ENCODE results near the gene RGP1.

Gene RGP1

DNA sequence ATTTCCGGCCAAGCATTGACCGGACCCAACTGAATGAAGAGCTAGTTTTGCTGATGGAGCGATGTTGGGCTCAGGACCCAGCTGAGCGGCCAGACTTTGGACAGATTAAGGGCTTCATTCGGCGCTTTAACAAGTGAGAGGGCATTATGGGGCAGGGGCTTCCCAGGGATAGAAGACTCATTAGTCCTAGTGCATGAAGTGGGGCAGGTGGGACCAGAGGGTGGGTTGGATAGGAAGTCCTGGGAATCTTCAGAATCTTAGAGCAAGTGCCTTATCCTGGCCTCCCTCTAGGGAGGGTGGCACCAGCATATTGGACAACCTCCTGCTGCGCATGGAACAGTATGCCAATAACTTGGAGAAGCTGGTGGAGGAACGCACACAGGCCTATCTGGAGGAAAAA is 57.0 kb downstream of the RGP1 start:
- DNase-seq (ENCODE audit: low read depth, low spot score): no peak

All from astrocyte of the hippocampus (primary cell).